Limb (tissue), 2 donors: ENCODE measurements around the gene GNMT.
A peak's percentile ranks its signal among the peaks of the same experiment; 100 is the strongest.

Experiments
- DNase-seq, 2 donors: peaks; one replicate each; pipeline ENCODE4 v3.0.0-alpha.2; 2016; ENCODE audit errors: extremely low spot score in 2 of 2

The GNMT gene

GRCh38 chr6:42960243-42961019 is at the start of gene GNMT:
Gene GNMT, plus strand, starts transcription at chr6:42960754. Its CDS starts 14 bp downstream, at chr6:42960768.
- peak in 1 of 2 donors; percentile 59 for DNase-seq

DNA sequence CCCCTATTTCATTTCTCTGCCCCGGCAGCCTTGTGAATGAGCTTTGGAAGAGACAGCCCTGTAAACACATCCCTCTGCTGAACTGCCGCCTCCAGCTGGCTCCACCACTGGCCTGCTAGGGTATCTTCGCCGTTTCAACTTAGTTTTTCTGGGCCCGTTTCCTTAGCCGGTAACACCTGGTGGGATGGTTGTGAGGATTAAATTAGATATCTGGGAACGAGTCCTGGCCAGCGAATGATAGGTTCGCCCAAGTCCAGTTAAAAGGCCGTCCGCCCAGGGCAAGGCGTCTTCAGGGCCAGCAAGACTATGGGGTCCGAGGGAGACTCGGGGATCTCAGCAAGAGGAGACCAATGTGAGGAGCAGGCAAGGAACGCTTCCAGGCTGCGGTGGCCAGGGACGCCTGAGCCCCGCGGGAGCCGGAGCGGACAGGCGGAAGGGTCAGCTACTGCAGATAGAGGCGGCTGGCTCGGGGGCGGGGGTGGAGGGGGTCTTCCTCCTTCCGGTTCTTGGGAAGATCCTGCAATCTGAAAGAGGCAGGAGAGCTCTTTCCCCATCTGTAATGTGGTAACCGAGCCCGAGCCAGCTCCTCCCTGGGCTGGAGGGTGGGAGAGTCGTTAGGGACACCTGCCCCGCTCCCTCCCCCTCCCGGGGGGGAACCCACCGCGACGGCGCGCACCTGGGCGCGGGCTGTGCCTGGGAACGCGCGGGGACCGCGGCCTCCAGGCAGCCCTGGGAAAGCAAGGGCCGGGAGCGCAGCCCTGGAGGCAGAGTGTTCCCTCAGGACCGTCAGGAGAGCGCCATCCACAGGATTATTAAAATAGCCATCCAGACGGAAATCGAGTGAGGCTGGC is 49.2 kb upstream of the GNMT start:
- no peak for DNase-seq

DNA sequence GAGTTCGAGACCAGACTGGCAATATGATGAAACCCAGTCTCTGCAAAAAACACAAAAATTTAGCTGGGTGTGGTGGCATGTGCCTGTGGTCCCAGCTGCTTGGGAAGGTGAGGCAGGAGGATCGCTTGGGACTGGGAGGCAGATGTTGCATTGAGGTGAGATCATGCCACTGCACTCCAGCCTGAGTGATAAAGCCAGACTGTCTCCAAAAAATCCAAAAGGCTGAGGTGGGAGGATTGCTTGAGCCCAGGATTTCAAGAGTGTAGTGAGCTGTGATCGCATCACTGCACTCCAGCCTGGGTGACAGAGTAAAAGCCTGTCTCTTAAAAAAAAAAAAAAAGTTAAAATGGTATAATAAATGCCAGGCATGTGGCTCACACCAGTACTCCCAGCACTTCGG is 46.0 kb upstream of the GNMT start:
- DNase-seq, result no peak

DNA sequence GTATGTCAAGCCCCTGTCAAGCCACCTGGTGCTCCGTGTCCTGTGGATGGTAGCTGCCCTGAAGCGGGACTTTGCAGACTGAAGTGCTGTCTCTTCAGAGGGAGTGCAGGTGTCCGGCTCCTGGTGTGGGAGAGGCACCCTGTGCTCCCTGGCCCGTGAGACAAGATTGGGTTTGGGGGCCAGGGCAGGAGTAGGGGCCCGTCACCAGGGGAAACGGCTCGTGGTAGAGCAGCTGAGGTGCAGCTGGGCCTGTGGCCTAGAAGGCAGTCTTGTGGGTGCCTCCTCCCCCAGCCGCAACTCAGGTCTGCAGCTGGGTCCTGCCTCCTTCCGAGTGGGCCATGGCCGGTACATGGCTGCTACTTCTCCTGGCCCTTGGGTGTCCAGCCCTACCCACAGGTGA is 44.8 kb upstream of the GNMT start, which contains the start of gene PTCRA:
Gene PTCRA (plus strand): TSS at position 322 of the 400 bp plus-strand sequence. CDS start 17 bp downstream, at position 339.
- DNase-seq, result no peak

- DNase-seq, result no peak
Observed at GRCh38 chr6:42916288-42916687, 44.3 kb upstream of the GNMT start.

DNA sequence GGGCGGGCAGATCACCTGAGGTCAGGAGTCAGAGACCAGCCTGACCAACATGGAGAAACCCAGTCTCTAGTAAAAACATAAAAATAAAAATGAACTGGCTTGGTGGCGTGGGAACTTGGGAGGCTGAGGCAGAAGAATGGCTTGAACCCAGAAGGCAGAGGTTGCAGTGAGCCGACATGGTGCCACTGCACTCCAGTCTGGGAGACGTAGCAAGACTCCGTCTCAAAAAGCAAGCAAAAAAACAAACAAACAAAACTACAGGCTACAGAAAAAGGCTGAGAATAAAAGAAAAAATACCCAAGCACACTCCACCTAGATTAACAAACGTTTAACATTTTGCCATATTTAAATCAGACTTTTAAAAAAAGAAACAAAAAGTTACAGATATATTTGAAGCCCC is 38.8 kb upstream of the GNMT start:
- no peak for DNase-seq

GRCh38 chr6:42923666-42924065 is 36.9 kb upstream of the GNMT start:
- DNase-seq, result no peak

DNA sequence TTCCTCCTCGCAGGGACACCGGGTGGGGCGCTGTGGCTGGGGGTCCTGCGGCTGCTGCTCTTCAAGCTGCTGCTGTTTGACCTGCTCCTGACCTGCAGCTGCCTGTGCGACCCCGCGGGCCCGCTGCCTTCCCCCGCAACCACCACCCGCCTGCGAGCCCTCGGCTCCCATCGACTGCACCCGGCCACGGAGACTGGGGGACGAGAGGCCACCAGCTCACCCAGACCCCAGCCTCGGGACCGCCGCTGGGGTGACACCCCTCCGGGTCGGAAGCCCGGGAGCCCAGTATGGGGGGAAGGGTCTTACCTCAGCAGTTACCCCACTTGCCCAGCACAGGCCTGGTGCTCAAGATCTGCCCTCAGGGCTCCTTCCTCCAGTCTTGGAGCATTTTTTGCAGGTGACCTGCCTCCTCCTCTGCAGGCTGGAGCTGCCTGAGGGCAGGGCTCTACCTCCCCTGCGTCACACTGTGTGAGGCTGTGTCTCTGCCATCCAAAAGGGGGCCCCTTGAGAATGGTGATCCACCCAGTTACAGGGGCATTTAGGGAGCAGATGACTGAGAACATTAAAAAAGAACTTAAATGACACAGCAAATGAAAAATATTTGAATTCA is 35.2 kb upstream of the GNMT start:
- no peak for DNase-seq

DNA sequence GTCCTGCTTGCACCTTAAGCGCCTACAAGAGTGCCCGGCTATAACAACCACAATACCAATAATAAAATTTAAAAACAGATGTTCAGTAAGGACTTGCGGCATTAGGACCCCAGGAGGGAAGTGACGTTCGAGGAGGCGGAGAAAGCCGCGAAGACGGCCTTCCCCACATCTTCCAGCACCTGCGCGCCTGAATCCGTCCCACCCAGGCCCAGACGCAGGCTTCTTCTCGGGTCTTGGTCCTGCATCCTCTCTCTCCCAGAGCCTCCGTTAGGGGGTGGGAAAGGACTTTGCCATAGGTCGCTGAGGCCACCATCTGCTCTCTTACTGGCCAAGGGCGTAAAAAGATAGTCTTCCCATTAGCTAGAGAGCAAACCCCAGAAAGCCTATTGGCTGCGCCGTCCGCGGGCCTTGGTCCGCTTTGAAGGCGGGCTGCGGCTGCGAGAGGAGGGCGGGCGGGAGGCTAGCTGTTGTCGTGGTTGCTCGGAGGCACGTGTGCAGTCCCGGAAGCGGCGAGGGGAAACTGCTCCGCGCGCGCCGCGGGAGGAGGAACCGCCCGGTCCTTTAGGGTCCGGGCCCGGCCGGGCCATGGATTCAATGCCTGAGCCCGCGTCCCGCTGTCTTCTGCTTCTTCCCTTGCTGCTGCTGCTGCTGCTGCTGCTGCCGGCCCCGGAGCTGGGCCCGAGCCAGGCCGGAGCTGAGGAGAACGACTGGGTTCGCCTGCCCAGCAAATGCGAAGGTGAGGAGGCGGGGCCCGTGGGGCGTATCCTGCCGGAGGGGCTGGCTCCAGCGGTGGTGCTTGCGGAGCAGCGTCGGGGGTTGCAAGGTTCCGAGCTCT is 31.4 kb upstream of the GNMT start, which contains the start of gene CNPY3:
Gene CNPY3 (plus strand): TSS at position 495 of the 835 bp plus-strand sequence. CDS start 91 bp downstream, at position 586.
- peak; percentile 93 to 97 for DNase-seq

DNA sequence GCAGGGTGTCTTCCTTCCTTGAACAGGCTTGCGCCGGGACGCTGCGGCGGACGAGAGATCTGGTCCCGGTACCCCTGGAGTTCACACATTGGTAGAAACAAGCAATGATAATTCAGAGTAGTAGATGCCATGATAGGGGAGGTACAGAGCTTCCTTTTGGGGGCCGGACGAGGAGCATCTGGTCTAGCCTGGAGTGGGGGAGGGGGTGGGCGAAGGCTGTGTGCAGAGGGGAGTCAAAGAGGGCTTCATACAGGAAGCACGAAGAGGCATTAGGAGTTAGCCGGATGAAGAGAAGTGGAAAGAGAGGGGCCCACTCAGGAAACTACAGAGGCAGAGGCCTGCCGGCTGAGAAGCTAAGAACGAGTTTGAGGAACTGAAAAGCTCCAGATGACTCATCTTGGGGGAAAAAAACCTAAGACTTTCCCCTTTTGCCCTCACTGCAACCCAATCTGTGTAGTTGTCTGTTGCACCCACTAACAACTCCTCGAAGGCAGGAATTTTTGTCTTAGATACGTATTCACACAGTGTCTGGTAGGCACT is 30.7 kb upstream of the GNMT start:
- DNase-seq, result peak in 1 of 2 donors; percentile 57

- no peak for DNase-seq
Observed at GRCh38 chr6:42932412-42932811, 28.1 kb upstream of the GNMT start.

GRCh38 chr6:42933205-42933604 is 27.3 kb upstream of the GNMT start:
- DNase-seq, result no peak

DNA sequence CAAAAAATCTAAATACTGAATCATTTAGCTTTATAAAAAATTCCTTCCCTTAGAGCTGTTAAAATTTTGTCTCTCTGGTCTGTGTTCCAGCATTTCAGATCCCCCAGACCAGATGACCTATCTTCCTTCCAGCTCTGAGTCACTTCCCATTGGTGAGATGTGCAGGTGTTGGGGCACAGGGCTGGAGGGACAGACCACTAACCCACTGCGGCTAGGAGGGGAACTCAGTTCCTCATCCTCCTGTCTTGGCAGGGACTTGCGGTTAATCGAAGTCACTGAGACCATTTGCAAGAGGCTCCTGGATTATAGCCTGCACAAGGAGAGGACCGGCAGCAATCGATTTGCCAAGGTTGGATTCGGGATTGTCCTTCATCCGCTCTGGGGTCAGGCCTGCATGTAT is 25.2 kb upstream of the GNMT start:
- DNase-seq, result no peak

GRCh38 chr6:42936398-42936797 is 24.2 kb upstream of the GNMT start:
- no peak for DNase-seq

GRCh38 chr6:42937548-42938427 is 22.8 kb upstream of the GNMT start:
- no peak for DNase-seq

DNA sequence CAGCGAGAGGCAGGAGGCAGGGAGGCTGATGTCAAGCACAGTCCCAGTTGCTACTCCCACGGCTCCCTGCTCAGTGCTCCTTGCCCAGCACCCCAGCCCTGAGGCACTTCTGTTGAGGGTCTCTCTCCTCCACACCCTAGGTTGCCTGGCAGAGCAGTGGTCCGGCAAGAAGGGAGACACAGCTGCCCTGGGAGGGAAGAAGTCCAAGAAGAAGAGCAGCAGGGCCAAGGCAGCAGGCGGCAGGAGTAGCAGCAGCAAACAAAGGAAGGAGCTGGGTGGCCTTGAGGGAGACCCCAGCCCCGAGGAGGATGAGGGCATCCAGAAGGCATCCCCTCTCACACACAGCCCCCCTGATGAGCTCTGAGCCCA is 22.1 kb upstream of the GNMT start:
- DNase-seq, result no peak

DNA sequence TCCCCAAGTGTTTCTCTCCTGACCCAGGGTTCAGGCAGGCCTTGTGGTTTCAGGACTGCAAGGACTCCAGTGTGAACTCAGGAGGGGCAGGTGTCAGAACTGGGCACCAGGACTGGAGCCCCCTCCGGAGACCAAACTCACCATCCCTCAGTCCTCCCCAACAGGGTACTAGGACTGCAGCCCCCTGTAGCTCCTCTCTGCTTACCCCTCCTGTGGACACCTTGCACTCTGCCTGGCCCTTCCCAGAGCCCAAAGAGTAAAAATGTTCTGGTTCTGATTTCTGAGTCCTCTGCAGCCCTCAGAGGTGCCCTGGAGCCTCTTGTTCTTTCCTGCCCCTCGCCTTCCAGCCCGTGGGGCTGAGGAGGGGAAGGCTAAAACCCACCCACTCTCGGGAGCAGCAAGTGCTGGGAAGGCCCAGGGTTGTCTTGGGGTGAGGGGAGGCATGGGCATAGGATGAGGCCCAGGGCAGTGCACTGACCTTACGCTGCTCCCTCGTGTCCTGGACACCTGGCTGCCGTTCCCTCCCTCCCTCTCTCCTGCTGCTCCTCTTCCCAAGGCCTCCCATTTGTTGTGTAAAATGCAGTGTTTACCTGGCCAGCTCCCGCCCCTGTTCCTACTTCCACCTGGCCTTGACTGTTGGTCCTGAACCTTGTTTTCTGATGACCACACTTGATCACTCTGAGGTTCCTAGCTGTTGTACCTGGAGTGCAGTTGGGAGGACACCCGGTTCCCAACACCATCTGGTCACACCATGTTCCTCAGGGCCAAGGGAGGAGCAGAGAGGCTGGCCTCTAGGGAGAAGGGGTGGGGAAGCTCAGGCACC is 21.4 kb upstream of the GNMT start:
- DNase-seq, result no peak

GRCh38 chr6:42939810-42940167 is 20.8 kb upstream of the GNMT start:
- DNase-seq, result no peak

GRCh38 chr6:42940493-42941045 is 20.0 kb upstream of the GNMT start:
- no peak for DNase-seq
